Measurements from ENCODE around the gene MFAP2.
"Not testable (repeated sequence)": the region's sequence is repeated elsewhere in the genome, so short reads cannot be mapped to it uniquely, and the experiment has no call there.

- not testable (repeated sequence) for TF ChIP-seq POLR2A, CTCF (IDR thresholded peaks at IDR 0.05)
These were observed 34.9 kb downstream of the MFAP2 start for GRCh38 chr1:16945512-16945911.

Measured in Peyer's patch (tissue), 4 donors.